ENCODE data around the gene GAL3ST2. TPM values are rescaled to one million over a fixed set of nuclear protein-coding genes. Genes with fewer than 3 reads are reported as not detected.

The GAL3ST2 gene
- total RNA-seq = not detected in 2 replicates

GRCh38 chr2:241776336-241777169, at the start of gene GAL3ST2:
TSS of gene GAL3ST2 (plus strand) at chr2:241776822. CDS start at chr2:241776956, 134 bp downstream.

DNA sequence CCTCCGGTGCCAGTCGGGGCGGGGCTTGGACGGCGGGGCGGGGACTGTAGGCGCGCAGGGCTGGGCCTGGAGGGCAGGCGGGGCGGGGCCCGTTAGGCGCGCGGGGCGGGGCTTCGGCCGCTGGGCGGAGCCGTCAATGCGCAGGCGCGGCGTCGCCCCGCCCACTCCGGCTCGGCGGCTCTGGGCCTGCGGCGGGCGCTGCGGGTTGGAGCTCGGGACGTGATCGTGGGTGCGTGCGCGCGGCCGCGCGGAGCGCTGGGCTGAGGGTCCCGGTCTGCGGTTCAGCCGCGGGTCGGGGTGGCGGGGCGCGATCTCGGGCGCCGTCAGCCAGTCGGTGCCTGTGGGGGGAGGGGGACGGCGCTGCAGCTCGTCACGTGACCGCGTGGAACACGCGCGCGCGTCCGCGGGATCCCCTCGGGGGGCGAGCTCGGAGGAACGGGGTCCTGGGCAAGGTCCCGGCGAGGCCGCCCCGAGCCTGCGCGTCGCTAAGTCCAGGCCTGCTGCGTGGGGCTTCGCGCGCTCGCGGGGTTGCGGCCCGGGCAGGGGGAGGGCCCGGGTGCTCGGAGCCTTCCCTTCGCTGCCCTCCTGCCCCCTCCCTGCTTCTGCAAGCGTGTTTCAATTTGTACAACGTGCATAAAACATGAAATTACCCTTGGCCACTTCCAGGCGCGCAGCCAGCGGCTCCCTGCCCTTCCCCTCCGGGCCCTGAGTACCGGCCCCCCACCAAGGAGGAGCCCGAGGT, 42.0 kb upstream of the GAL3ST2 start, which contains the start of gene D2HGDH:
TSS of gene D2HGDH (plus strand) at position 164 of the 742 bp plus-strand sequence. CDS start 595 bp downstream, outside the sequence.

GRCh38 chr2:241808721-241809382, 32.2 kb downstream of the GAL3ST2 start, which contains the start of gene NEU4:
TSS of gene NEU4 (plus strand) at chr2:241809193. CDS start at chr2:241814485, 5,292 bp downstream.

Other genes starting within 250 kb of the GAL3ST2 start
- 56.0 and 61.0 TPM in 2 replicates for gene BOK, start 218.1 kb upstream of the GAL3ST2 start, total RNA-seq
- gene THAP4, start 139.7 kb upstream of the GAL3ST2 start, total RNA-seq = 37.2 and 42.9 TPM in 2 replicates
- 33.0 and 34.0 TPM in 2 replicates for gene ATG4B, start 139.1 kb upstream of the GAL3ST2 start, total RNA-seq
- 14.0 and 19.3 TPM in 2 replicates for gene DTYMK, start 90.0 kb upstream of the GAL3ST2 start, total RNA-seq
- 14.1 and 32.9 TPM in 2 replicates for gene ING5, start 74.8 kb upstream of the GAL3ST2 start, total RNA-seq
- gene D2HGDH, start 42.2 kb upstream of the GAL3ST2 start, total RNA-seq = 9.0 and 12.7 TPM in 2 replicates
- gene NEU4, start 32.4 kb downstream of the GAL3ST2 start, total RNA-seq = not detected in 2 replicates
- not detected in 2 replicates for gene PDCD1, start 82.1 kb downstream of the GAL3ST2 start, total RNA-seq
- gene RTP5, start 92.9 kb downstream of the GAL3ST2 start, total RNA-seq = not detected in 2 replicates